HG02763 (cell line): ENCODE results near the gene PNPLA2.

Experiments used
- ATAC-seq: cut with Tn5 transposase; IDR thresholded peaks from one replicate; pipeline ENCODE4 v1.9.1; 2021; ENCODE audit warnings: mild to moderate bottlenecking, moderate library complexity; ENCODE audit not compliant: unreplicated experiment

PNPLA2 gene

DNA sequence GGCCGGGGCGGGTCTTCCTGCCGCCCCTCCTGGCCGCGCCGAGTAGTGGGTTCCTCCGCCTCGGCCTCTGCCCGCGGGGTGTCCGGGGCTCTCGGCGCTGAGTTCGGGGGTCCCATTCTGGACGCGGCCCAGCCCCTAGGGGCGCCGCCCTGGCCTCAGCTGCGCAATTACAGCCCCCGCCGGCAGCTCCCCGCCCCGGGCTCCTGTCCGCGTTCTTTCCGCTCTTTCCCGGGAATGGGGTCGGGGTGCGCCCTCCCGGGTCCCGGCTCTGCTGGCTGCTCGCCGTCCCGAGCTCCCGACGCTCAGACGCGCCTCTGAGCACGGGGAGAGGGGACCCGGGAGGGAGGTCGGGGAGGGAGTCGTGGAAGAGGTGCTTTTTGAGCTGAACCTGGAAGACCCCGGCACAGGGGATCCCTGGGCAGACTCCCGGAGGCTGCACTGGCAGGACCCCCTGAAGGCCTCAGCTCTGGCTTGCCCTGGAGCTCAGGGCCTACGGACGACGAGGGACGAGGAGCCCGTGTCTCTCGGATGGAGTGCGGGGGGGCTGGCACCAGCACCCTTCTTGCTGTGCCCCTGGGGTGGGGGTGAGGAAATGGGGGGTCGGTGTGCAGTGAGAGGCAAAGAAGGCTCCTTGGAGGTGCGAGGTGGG is 24.5 kb downstream of the PNPLA2 start:
- ATAC-seq = no peak

GRCh38 chr11:843818-844692 is 25.3 kb downstream of the PNPLA2 start:
- ATAC-seq = no peak

DNA sequence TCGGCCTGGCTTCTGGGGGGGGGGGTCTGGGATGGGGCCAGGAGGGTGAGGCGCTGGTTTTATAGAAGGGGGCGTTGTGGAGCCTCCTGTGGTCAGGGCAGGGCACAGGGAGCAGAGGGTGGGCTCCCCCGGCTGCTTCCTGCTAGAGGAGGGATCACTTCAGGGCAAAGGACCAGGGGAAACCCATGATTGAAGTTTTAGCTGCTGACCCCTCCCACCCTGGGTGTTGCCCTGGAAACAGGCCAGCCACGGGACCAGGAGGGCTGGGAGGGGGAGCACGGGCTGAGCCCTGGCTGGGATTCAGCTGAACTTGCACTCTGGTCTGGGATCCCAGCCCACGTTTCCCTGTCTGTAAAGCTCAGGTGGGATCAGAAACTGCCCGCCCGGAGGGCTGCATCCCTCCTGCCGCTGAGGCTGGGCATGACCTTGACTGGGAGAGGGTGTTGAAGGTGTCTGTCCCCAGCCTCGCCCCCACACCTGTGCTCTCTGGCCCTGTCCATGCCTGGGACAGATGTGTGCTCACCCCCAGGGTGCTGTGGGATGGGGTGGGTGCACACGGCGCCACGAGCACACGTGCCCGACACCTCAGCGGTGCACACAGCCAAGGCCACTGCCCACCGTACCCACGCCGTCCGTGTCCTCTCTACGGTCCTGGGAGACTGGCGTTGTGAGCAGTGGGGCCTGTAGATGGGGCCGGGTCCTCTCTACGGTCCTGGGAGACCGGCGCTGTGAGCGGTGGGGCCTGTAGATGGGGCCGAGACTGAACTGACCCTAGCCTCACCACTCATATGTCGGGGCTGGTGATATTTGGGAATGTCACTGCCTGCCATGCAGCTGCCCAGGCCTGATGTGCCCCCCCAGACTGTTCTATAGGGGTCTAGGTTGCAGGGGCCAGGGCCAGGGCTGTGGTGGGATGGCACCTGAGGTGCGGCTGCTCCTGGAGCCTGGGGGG is 26.3 kb downstream of the PNPLA2 start:
- no peak for ATAC-seq

DNA sequence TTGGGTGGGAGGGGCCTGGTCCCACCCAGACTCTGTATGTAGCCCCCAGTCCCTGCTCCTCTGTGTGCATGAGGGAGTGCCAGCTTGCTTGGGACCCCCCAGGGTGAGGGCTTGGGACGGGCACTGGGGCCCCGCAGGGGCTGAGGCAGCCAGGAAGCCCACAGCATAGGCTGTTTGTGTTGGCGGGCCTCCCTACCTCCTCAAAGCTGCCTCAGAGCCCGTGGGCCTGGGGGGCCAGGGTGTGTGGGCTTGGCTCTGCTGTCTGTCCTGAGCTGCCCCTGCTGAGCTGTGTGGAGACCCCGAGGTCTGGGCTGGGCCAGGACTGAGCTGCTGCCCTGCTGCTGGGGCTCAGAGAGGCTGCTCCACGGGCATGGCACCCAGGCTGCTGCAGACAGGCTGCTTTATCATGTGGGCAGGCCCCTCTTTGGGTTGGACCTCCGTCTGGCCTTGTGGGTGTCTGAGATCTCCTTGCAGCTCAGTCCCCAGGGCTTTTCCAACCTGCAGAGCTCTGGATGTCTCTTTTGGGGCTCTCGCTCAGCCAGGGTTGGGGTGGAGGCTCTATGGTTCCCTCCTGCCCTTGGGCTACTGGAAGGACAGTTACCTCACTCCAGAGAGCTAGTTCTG is 27.3 kb downstream of the PNPLA2 start:
- no peak for ATAC-seq

DNA sequence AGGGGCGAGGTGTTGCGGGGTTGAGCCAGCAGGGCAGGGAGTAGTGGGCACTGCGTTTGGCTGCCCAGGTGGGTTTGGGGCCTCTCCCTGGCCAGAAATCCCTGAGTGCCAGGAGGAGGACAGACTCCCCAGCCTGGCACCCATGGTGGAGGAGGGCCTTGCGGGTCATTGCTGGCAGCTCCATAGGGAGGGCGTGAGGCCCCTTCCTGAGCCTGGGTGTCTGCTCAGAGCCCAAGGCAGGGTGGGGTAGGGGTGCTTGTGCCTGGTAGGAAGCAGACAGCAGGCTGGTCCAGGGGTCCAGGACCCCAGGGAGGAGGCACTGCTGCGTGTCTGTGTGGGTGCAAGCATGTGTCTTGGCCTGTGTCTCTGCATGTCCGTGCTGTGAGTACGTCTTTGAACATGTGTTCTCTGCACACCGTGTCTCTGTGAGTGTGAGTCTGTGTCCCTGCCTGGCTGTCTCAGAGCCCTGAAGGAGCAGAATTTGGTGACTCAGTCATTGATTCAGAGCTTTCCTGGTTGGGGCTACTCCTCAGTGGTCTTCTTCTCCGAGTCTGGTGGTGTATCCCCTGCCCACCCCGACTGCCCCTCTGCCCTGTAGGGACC is 27.9 kb downstream of the PNPLA2 start:
- no peak for ATAC-seq

DNA sequence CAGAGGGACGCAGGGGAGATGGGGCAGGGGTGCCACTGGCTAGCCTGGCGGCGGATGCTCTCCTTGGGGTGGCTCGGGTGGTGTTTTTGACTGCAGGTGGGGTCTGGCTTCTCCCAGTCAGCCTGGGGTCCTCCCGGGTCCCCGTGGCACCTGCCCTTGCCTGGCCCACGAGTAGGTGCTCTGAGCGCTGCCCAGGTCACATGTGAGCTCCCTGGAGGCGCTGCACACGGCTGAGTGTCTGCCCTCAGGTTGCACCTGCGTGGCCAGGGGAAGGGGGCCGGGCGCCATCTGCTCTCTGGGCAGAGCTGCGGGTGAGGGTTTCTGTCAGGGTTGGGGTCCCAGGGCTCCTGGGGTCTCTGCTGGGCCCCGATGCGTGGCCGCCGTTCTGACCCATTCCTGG is 29.2 kb downstream of the PNPLA2 start:
- no peak for ATAC-seq

DNA sequence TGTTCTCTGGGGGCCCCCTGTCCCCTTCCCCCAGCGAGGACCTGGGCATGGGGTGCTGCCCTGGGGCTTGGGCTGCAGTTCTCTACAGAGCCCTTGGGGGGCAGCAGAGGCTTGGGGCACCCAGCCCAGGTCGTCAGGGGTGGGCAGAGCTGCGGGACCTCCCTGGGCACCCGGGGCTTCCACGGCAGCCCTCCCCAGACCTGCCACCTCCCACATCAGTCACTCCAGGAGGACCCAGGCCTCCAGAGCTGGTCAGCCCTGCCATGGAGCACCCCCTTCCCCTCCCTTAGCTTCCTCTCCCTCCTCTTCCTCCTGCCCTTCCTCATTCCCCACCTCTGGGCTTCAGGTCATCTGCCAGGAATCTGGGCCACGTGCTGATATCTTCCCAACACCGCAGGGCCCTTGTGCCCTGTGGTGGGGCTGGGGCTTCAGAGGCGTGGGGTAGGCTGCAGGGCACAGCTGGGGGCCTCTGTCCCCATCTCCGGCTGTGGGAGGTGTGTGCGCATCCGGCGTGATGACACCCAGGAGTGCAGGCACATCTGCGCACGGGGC is 29.7 kb downstream of the PNPLA2 start:
- ATAC-seq = no peak

GRCh38 chr11:849104-849824 is 30.6 kb downstream of the PNPLA2 start:
- no peak for ATAC-seq

GRCh38 chr11:849951-850774 is 31.4 kb downstream of the PNPLA2 start:
- no peak for ATAC-seq

DNA sequence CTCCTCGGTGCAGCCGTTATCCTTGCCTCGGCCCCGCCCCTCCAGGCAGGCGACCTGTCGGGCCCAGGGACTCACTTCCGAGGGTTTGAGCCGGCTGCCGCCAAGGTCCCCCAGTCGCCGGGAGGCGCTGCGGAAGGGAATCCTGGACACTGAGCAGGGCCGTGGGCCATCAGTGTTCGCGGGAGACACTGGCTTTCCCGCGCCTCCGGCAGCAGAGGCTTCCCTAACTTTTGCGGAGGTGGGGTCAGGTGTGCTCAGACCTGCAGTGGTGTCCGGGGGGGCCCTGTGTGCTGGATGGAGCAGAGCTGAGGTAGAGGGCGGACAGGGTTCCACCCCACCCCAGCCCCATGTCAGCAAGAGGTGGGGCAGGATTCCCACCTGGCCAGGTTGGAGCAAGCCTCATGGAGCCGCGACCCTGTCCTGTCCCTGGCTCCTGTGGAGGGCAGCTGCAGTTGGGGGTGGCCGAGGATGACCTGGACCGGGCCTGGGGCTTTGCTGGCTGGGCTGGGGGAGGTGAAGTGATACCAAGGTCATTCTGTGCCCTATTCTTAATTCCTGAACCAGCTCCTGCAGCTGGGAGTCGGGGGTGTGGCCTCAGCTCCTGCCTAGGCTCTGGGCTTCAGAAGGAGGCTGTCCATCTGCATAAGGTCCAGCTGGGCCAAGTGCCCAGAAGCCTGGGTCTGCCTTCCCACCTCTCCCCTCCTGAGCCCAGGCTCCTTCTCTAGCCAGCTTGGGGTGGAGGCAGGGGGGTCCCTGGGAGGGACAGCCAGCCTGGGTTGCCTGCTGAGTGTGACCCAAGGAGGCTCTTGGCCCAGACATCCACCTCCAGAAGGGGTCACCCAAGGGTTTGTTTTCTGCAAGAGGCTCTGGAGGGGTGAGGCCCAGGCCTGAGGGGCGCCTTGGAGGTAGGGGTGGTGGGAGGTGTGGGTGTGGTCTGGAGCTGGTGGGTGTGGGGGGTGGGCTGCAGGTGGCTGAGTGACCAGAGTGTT is 32.4 kb downstream of the PNPLA2 start:
- no peak for ATAC-seq

- no peak for ATAC-seq
Observed at GRCh38 chr11:852762-853161, 34.0 kb downstream of the PNPLA2 start.

DNA sequence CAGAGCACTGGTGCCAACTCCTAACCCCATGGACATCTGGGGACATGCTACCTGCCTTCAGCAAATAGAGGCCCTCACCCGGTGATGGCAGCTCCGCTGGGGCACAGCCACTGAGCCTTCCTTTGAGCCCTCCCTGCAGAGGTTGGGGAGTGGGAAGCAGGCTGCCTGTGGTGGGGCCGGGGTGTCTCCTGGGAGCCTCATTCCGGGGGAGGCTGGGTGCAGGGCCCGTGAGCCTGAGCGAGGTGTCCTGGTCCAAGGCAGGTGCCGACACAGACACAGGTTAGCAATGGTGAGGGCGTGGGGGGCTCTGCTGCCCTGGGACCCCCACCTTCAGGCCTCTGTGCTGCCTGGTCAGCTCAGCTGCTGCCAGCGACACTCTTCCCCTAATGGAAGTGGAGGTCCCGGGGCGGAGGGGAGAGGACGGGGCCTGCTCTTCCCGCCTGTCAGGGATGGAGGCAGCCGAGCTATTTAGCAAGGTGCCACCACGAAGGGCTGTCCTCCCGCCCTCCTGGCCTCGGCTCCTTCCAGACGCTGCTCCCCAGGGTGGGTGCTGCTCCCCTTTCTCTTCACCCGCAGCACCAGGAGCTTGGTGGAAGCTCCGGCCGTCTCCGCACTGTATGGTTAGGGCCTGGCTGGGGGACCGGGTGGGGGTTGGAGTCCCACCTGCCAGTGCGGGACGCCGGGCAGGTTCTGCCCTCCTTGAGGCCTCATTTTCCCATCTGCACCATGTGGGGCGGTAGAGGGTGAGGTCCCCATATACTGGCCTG is 35.2 kb downstream of the PNPLA2 start:
- ATAC-seq = no peak

GRCh38 chr11:854601-855329 is 36.1 kb downstream of the PNPLA2 start:
- ATAC-seq = no peak

- no peak for ATAC-seq
Observed at GRCh38 chr11:855330-855674, 36.6 kb downstream of the PNPLA2 start.

GRCh38 chr11:855796-856195 is 37.1 kb downstream of the PNPLA2 start:
- no peak for ATAC-seq

DNA sequence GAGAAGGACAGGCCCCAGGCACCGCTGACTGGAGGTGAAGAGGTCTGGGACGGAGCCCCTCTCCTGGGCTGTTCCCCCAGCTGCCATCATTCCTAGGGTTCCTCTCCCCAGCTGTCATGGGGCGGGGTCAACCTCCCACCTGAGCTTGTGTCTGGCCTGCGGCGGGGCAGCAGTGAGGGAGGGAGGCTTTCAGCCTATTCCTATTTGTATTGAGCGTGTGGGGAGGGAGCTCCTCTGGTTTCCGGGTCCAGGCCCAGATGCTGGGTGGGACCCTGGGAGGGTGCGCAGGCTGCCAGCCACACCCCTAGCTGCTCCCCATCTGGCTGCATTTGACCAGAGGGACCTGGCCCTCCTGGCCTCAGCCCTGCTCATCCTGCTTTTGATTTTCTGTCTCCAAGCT is 37.7 kb downstream of the PNPLA2 start:
- ATAC-seq = no peak
